Measurements from ENCODE around the gene CDR2.

DNA sequence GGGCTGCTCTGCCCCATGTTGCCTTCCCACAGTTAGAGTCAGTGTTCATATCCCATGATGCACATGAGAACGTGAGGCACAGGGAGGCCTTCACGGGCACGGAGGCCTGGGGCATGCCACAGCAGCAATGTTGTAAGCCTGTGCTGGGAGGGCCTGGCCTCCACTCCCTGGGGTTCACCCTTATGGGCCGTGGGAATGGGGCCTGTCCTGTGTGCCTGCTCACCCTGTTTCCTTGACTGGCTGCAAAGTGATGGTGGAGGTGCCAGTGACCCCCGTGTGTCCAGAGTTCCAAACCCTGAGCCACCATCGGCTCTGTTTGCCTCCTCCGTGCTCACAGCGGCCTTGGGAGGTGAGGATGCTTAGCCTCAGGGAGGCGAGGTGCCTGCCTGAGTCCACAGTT, 67.6 kb downstream of the CDR2 start:
- no peak for TF ChIP-seq CTCF (IDR thresholded peaks at IDR 0.05)
- no peak for TF ChIP-seq POLR2A (IDR thresholded peaks at IDR 0.05)

Data from heart left ventricle (tissue), 13 donors.